GM18951 (cell line): ENCODE measurements around the gene HYOU1.

Experiments used
- POLR2A ChIP-seq: IDR thresholded peaks from 4 replicates; pipeline ENCODE4 v1.6.1; 2011; ENCODE audit warnings: mild to moderate bottlenecking; ENCODE audit not compliant: insufficient read length, insufficient read depth; ENCODE audit errors: extremely low read depth
- in situ Hi-C: fragments of 300-500 bp; cut with MboI; formaldehyde crosslinking; loops from one replicate; pipeline ENCODE4 v1.12.0; 2022; ENCODE audit warnings: low sequenced_read_pairs, mixed read lengths, inconsistent platforms; ENCODE audit not compliant: unreplicated experiment

HYOU1 gene

DNA sequence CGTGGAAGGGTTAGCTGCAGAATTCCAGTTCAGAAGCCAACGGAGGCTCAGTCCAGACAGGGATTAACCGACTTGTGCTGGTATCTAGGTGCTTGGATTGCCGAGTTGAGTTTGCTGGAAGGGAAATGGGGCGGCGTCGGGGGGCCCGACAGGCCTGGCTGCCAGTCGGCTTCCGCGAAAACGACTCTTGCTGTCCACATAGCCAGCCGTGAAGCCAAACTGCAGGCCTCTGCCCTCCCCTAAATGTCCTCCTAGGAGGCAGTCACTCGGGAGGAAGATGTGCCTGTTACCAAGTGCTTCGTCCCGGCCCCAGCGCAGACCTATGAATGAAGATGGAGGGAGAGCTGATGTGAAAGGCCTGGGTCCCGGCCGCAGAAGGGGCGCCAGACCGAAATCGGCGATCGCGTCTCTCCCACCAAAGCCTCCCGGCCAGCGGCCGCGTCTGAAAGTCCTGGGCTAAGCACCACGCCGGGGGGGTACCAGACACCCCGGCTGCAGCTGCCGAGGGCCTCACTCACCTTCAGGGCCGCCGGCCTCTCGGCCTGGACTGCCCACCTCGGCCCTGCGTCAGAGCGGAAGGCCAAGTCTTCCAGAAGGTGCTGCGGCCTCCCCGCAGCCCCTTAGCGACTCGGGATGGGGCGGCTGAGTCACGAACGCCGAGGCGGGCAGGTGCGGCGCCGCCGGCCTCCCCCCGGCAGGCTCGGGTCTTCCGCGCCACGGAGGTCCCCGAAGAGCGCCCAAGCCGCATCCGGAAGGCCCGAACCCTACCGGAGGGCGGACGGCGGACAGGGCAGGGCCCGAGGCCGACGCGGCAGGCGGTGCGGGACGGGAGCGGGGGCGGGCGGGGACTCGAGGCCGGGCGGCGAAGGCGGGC is 37.2 kb upstream of the HYOU1 start:
- in situ Hi-C loops, result no loop called here
- TF ChIP-seq POLR2A, result peak; percentile 51

DNA sequence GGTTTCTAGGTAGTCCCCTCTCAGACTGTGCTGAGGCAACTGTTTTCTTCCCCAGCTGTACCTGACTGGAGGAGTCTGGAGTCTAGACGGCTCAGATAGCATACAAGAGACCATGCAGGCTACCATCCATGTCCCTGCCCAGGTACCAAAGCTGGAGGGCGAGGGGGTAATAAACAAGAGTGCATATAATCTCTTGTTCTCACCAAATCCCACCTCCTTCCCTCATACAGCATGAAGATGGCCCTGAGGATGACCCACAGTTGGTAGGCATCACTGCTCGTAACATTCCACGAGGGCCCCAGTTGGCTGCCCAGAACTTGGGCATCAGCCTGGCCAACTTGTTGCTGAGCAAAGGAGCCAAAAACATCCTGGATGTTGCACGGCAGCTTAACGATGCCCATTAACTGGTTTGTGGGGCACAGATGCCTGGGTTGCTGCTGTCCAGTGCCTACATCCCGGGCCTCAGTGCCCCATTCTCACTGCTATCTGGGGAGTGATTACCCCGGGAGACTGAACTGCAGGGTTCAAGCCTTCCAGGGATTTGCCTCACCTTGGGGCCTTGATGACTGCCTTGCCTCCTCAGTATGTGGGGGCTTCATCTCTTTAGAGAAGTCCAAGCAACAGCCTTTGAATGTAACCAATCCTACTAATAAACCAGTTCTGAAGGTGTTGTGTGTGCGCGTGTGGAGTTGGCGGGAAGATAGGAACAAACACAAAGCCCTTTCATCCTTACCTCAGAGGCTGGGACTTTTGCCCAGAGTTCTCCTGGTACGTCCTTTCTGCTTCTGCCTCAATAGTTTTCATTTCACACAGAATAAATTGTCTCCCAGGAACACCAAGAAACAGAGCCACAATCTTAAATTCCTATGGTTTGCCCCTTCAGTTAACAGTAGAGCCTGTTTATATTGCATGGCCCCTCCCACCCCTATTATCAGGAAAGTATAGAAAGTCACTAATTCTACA is 36.2 kb upstream of the HYOU1 start:
- in situ Hi-C loops, result no loop called here
- peak; percentile 40 for TF ChIP-seq POLR2A

- in situ Hi-C loops, result no loop called here
- no peak for TF ChIP-seq POLR2A
Observed at GRCh38 chr11:119091966-119092879, 35.2 kb upstream of the HYOU1 start.

GRCh38 chr11:119091178-119091577 is 34.2 kb upstream of the HYOU1 start:
- in situ Hi-C loops, result no loop called here
- TF ChIP-seq POLR2A, result no peak

- in situ Hi-C loops, result no loop called here
- TF ChIP-seq POLR2A, result no peak
Observed at GRCh38 chr11:119089319-119089718, 32.3 kb upstream of the HYOU1 start.

- in situ Hi-C loops, result no loop called here
Observed at GRCh38 chr11:119088406-119088805, 31.4 kb upstream of the HYOU1 start.

DNA sequence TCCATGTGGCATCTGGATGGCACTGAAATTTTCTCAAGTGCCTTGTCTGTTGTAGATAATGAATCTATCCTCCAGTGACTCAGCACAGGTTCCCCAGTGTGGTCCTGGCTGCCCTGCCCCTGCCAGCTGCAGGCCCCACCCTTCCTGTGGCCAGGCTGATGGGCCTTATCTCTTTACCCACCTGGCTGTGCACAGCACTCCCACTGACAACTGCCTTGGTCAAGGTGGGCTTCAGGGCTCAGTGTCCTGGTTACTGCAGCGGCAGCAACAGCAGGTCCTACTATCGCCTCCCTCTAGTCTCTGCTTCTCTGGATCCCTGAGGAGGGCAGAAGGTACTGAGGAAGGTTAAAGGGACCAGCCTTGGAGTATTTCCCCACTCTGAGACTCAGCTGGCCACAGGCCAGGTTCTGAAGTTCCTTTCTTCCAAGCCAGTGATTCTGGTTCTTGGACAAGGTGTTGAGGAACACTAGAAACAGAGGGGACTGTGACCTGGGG is 30.8 kb upstream of the HYOU1 start:
- no peak for TF ChIP-seq POLR2A
- in situ Hi-C loops, result no loop called here

More at GRCh38 chr11:119088406-119088805, 31.4 kb upstream of the HYOU1 start:
- no peak for TF ChIP-seq POLR2A

GRCh38 chr11:119087123-119087522 is 30.1 kb upstream of the HYOU1 start:
- in situ Hi-C loops, result no loop called here
- TF ChIP-seq POLR2A, result no peak

GRCh38 chr11:119085437-119085847 is 28.4 kb upstream of the HYOU1 start:
- no peak for TF ChIP-seq POLR2A

GRCh38 chr11:119084663-119085436 is 27.8 kb upstream of the HYOU1 start, which contains the start of gene HMBS:
Gene HMBS, plus strand, starts transcription at chr11:119084881. Its CDS starts 153 bp downstream, at chr11:119085034.
- peak; percentile 94 for TF ChIP-seq POLR2A
- in situ Hi-C loops, result no loop called here

More at GRCh38 chr11:119085437-119085847, 28.4 kb upstream of the HYOU1 start:
- in situ Hi-C loops, result no loop called here

- no peak for TF ChIP-seq POLR2A
- in situ Hi-C loops, result no loop called here
Observed at GRCh38 chr11:119081682-119082260, 24.8 kb upstream of the HYOU1 start.

GRCh38 chr11:119078675-119079420 is 21.8 kb upstream of the HYOU1 start:
- in situ Hi-C loops, result no loop called here
- no peak for TF ChIP-seq POLR2A
